22Rv1 (cell line): ENCODE measurements around the gene ASIP.
A peak's percentile ranks its signal among the peaks of the same experiment; 100 is the strongest.

Experiments used
- H3K27ac ChIP-seq: fragments of 450-650 bp; 2 replicates; pipeline ENCODE4 v1.5.1; 2017
- CTCF ChIP-seq: fragments of 450-650 bp; IDR thresholded peaks from 2 replicates; pipeline ENCODE4 v1.5.1; 2017; ENCODE audit warnings: mild to moderate bottlenecking
- ZFX ChIP-seq: fragments of 450-650 bp; IDR thresholded peaks from 2 replicates; pipeline ENCODE4 v1.6.1; 2017; ENCODE audit warnings: antibody characterized with exemption, borderline replicate concordance

ASIP gene

GRCh38 chr20:34312544-34313217, 71.5 kb downstream of the ASIP start:
- TF ChIP-seq ZFX (no peak), CTCF (peak; percentile 99)
- peak overlapping the region; percentile 99 for H3K27ac ChIP-seq

GRCh38 chr20:34315236-34315635, 74.0 kb downstream of the ASIP start:
- no peak for TF ChIP-seq ZFX
- no peak for TF ChIP-seq CTCF
- no peak overlapping the region for H3K27ac ChIP-seq

GRCh38 chr20:34316196-34316814, 75.1 kb downstream of the ASIP start:
- no peak overlapping the region for H3K27ac ChIP-seq
- TF ChIP-seq ZFX (no peak), CTCF (no peak)
